Stimulated activated CD4-positive, alpha-beta T cell treated with anti-CD3 and anti-CD28 coated beads, Interleukin-15, amount 100 ng/mL, for 48 hours (primary cell): Measurements from ENCODE around the gene COL18A1.

ENCODE experiments used
- DNase-seq, 2 donors: peaks; one replicate each; pipeline ENCODE4 v3.0.0-alpha.2; 2020; ENCODE audit warnings: low read depth in 2 of 2

Gene COL18A1

GRCh38 chr21:45383111-45383614 is 21.8 kb upstream of the COL18A1 start:
- no peak for DNase-seq

GRCh38 chr21:45383615-45384201 is 21.3 kb upstream of the COL18A1 start:
- no peak for DNase-seq

GRCh38 chr21:45384656-45385548 is 20.1 kb upstream of the COL18A1 start:
- DNase-seq = no peak

GRCh38 chr21:45385549-45386050 is 19.4 kb upstream of the COL18A1 start:
- no peak for DNase-seq

- no peak for DNase-seq
Observed at GRCh38 chr21:45386336-45386727, 18.6 kb upstream of the COL18A1 start.

- DNase-seq = no peak
Observed at GRCh38 chr21:45386728-45387371, 18.1 kb upstream of the COL18A1 start.

GRCh38 chr21:45387506-45387905 is 17.5 kb upstream of the COL18A1 start:
- no peak for DNase-seq

GRCh38 chr21:45388011-45388521 is 16.9 kb upstream of the COL18A1 start:
- DNase-seq = no peak

GRCh38 chr21:45388611-45389296 is 16.2 kb upstream of the COL18A1 start:
- DNase-seq = no peak

GRCh38 chr21:45390121-45390751 is 14.7 kb upstream of the COL18A1 start:
- DNase-seq = no peak

- no peak for DNase-seq
Observed at GRCh38 chr21:45390831-45391742, 13.9 kb upstream of the COL18A1 start.

GRCh38 chr21:45391743-45392572 is 13.0 kb upstream of the COL18A1 start:
- no peak for DNase-seq

- DNase-seq = no peak
Observed at GRCh38 chr21:45392573-45392971, 12.4 kb upstream of the COL18A1 start.

- DNase-seq = no peak
Observed at GRCh38 chr21:45393021-45393420, 11.9 kb upstream of the COL18A1 start.

- no peak for DNase-seq
Observed at GRCh38 chr21:45393833-45394638, 10.9 kb upstream of the COL18A1 start.

- DNase-seq = no peak
Observed at GRCh38 chr21:45396620-45396995, 8.4 kb upstream of the COL18A1 start.

- no peak for DNase-seq
Observed at GRCh38 chr21:45397381-45397780, 7.6 kb upstream of the COL18A1 start.

GRCh38 chr21:45401054-45401518 is 3.9 kb upstream of the COL18A1 start:
- no peak for DNase-seq
